ENCODE data around the gene ANKRD29.
"Not testable (repeated sequence)": the region's sequence is repeated elsewhere in the genome, so short reads cannot be mapped to it uniquely, and the experiment has no call there.

The ANKRD29 gene

DNA sequence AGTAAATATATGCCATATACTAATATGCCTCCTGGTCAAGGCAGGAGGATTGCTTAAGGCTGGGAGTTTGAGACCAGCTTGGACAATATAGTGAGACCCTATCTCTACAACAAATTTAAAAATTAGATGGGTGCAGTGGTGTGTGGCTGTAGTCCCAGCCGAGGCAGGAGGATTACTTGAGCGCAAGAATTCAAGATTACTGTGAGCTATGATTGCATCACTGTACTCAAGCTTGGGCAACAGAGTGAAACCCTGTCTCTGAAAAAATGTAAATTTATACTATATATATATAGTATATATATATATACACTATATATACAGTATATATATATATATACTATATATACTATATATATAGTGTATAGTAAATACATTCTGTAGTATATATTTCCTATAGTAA, 46.5 kb downstream of the ANKRD29 start:
- DNase-seq: no peak

GRCh38 chr18:23614891-23615290, 47.8 kb downstream of the ANKRD29 start:
- no peak for DNase-seq

DNA sequence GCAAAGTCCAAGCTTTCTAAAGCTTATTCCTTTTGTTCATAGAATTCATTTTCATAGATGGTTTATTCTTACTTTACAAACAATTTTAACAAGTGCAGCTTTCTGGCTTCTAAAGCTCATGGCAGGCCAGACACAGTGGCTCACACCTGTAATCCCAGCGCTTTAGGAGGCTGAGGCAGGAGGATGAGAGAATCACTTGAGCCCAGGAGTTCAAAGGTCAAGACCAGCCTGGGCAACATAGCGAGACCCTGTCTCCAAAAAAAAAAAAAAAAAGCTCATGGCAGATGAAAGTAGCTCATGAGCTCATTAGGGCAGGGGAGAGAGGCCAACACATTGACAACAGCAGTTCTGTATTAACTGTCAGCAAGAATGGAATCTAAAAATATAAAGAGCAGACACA, 48.3 kb downstream of the ANKRD29 start:
- no peak for DNase-seq

DNA sequence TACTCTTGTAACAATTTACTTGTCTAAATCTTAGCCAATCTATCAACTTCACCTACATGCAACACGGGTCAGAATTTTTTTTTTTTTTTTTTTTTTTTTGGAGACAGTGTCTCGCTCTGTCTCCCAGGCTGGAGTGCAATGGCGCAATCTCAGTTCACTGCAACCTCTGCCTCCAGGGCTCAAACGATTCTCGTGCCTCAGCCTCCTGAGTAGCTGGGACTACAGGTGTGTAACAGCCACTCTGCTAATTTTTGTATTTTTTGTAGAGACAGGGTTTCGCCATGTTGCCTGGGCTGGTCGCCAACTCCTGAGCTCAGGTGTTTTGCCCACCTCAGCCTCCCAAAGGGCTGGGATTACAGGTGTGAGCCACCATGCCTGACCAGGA, 49.6 kb downstream of the ANKRD29 start:
- not testable (repeated sequence) for DNase-seq

DNA sequence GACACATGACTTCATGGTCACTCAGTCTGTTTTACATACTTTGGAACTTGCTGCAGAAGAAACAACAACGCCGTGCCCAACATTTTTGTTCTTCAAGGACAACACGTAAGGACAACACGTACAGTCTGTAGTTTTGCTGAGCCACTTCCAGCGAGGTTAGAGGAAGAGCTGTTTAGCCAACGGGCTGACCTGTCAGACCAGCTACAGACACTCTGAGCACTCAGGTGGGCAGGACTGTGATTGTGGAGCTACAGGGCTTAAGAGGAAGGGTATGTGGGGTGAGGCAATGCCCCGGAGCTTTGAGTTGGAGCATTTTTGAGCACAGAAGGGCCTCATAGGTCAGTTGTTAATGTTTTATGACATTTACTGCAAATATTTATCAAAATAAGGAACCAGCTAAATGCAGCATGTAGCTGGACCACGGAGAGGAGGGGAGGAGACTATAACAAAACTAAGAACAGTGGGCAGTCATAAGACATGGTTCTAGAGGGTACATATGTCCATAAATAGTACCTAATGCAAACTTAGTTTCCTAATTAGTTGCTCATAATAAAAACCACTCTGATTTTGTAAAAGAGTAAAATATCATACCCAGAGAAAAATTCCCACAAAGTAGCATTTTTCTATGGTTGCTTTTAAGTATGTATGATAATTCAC, 50.1 kb downstream of the ANKRD29 start:
- no peak for DNase-seq

- DNase-seq: no peak
Observed at GRCh38 chr18:23609390-23610023, 53.2 kb downstream of the ANKRD29 start.

- DNase-seq: no peak
Observed at GRCh38 chr18:23608211-23608610, 54.5 kb downstream of the ANKRD29 start.

DNA sequence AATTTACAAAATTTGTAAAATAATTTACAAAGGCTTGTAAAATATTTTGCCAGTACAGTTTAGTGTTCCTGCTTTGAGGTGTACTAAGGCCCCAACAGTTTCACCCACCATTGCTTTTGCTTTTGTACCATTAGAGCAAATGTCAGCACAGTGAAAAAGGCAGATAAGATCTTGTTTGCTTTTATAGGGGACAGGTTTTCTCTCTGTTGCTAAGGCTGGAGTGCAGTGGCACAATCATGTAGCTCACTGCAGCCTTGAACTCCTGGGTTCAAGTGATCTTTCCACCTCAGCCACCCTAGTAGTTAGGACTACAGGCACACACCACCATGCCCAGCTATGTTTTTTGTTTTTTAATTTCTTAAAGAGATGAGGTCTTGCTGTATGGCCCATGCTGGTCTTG, 56.8 kb downstream of the ANKRD29 start:
- DNase-seq: no peak

- DNase-seq: no peak
Observed at GRCh38 chr18:23599809-23600208, 62.9 kb downstream of the ANKRD29 start.

DNA sequence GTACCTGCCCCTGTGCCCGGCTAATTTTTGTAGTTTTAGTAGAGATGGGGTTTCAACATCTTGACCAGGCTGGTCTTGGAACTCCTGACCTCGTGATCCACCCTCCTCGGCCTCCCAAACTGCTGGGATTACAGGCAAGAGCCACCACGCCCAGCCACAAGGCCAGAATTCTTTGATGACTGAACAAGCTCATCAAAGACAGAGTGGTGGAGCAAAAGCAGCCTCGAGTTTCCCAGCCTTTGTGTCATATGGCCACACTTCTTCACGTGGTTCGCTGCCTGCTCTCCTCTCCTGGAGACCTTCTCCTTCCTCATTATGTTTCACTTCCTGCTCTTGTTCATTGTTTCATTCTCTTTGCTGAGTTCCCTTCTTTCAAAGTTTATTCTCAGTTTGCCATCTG, 66.5 kb downstream of the ANKRD29 start:
- peak in 3 of 51 donors; percentile 15 to 21 (median 17) for DNase-seq

GRCh38 chr18:23595591-23595990, 67.1 kb downstream of the ANKRD29 start:
- DNase-seq: no peak

- DNase-seq: no peak
Observed at GRCh38 chr18:23593720-23594119, 69.0 kb downstream of the ANKRD29 start.

DNA sequence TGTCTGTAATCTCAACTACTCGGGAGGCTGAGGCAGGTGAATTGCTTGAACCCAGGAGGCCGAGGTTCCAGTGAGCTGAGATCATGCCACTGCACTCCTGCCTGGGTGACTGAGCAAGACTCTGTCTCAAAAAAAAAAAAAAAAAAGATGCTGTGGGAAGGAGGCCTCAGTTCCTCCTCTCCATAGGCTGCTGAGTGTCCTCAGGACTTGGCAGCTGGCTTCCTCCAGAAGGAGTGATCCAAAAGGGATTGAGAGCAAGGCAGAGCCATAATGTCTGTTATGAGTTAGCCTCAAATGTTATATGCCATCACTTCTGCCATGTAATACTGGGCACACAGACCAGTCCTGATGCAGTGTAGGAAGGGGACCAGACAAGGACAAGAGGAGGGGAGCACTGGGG, 69.8 kb downstream of the ANKRD29 start:
- no peak for DNase-seq

DNA sequence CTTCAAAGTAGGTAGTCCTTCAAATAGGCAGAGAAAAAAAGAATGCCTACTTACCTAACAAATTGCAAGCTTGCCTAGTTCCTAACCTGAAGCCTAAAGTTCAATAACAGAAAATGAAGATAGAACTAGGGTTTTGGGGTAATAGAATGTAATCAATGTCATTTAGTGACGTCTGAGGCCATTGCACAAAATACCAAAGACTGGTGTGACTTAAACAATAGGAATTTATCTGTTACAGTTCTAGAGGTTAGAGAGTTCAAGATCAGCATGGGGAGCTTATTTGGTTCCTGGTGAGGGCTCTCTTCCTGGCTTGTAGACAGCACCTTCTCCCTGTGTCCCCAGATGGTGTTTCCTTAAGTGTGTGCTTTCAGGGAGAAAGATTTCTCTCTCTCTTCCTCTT, 71.7 kb downstream of the ANKRD29 start:
- no peak for DNase-seq

DNA sequence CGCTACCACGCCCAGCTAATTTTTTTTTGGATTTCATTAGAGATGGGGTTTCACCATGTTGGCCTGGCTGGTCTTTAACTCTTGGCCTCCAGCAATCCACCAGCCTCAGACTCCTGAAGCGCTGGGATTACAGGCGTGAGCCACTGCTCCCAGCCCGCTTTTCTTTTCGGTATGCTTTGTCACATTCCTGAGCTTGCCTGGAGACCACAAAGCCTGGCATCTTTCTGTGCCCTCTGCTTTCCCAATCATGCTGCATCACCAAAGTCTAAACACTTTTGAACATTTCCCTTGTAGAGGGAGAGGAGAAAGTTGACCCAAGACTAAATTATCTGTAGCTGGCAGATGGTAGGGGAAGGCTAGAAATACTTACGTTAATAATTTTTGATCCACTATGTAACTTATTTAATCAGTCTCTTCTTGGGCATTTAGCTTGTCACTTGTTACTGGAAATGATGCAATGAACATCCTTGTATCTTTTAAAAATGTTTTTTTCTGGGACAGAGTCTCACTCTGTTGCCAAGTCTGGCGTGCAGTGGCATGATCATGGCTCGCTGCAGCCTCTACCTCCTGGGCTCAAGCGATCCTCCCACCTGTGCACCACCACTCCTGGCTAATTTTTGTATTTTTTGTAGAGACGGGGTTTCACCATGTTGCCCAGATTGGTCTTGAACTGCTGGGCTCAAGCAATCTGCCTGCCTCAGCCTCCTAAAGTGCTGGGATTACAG, 73.7 kb downstream of the ANKRD29 start:
- no peak for DNase-seq

- no peak for DNase-seq
Observed at GRCh38 chr18:23587220-23587642, 75.5 kb downstream of the ANKRD29 start.

GRCh38 chr18:23586249-23587196, 76.2 kb downstream of the ANKRD29 start, which contains the start of gene NPC1:
Gene NPC1 (minus strand): TSS chr18:23586506. CDS start chr18:23586343, 163 bp downstream.
- peak; percentile 58 to 99 (median 90) for DNase-seq

- peak in 3 of 51 donors; percentile 32 to 74 (median 60) for DNase-seq
Observed at GRCh38 chr18:23585897-23586248, 76.8 kb downstream of the ANKRD29 start.

- peak in 7 of 51 donors; percentile 11 to 64 (median 25) for DNase-seq
Observed at GRCh38 chr18:23585007-23585871, 77.5 kb downstream of the ANKRD29 start.
